LNCAP (cell line): ENCODE data around the gene CTDSPL.

Experiments used
- CTCF ChIP-seq: fragments of 450-650 bp; IDR thresholded peaks from 2 replicates; pipeline ENCODE4 v1.5.1; 2017; ENCODE audit warnings: mild to moderate bottlenecking

The CTDSPL gene

DNA sequence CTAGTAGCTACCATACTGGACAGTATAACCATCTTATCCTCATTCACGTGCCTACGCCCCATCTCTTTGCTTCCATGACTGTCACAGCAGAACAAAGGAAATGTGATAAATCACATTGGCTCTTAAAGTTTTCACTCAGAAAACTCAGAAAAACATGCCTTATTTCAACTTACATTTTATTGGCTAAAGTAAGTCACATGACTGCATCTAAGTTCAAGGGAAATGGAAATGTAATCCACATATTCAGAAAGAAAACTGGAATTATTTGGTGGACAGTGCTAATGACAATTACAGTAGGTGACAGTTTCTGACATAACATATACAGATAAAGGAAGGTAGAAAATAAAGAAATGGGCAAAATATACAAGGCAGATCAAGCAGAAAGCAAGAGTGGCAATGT, 91.5 kb downstream of the CTDSPL start:
- TF ChIP-seq CTCF, result no peak

DNA sequence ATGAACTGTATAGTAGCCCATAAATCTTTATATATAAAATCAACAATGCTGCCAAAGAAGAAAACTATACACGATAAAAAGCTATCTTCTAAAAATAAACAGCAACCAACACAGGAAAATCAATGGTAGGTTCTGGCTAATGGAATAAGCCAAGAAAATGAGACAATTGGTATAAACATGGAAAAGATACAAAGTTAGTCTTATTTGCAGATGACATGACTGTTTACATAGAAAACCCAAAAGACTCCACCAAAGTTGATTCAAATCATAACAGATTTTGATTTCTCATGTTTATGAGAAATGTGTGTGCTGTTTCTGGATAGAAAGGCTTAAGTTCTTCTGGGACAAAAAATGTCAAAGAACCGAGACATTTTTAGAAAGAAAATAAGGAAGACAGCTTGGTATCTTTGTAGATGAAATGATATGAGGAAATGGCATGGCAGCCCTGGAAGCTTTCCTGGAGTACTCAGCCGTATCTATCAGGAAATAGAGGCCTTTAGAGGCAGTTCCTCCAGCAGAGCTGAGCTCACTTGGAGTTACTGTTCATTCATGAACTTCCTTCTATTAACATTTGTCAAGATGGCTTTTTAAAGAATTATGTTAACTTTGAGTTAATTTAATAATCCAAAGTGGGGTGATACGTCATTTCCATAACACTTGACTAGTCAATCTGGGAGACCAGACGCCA, 92.2 kb downstream of the CTDSPL start:
- no peak for TF ChIP-seq CTCF

DNA sequence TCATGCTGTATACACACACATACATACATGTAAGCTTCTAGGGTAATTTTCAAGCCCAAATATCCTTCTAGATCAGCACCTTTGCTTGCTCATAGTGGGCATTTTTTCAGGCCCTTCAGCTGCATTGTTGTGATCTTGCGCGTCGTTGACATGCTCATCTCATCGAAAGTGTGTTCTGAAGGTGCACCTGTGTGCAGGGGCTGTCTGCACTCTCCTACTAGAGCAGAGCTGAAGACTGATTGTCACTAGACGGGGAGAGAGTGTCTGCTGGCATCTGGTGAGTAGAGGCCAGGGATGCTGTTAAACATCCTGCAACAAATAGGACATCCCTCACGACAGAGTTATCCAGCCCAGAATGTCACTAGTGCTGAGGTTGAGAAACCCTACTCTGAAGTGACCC, 93.2 kb downstream of the CTDSPL start:
- TF ChIP-seq CTCF, result no peak

DNA sequence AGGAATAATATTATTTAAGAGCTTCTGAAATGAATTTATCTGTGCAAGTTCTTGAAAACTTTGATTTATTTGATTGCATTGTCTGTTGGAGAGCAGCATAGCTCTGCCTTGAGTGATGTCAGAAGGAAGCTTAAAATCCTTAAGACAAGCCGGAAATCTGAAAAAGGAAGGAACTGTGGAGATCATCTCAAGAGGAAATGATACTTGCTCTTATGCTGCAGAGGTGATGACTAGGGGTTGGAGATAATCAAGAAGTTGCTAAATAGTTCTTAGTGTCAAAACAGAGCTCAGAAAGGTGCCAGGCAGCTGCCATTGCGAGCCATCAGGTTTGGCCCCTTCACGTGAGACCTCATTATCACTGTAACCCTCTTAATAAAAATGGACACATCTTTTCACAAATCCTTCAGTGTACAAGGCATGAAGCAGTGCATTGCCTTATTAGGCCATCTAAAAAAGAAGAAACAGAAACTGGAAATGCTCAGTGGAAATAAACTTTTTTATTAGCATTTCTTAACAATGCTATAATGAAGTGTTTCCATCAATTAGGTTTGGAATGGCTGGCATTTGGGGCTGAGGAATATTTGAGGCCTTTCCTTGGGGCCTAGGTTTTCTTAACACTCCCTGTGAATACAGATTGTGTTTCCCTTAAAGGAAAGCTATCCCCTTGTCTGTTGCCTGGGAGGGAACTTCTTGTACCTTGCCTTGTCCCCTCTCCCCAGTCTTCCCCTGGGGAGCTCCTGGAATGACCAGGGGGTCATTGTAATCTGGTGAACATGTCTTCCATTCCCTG, 94.4 kb downstream of the CTDSPL start:
- no peak for TF ChIP-seq CTCF

GRCh38 chr3:37956723-37957538, 95.3 kb downstream of the CTDSPL start:
- no peak for TF ChIP-seq CTCF

- no peak for TF ChIP-seq CTCF
Measured at GRCh38 chr3:37957539-37957936, 95.9 kb downstream of the CTDSPL start.

GRCh38 chr3:37961622-37962431, 100.1 kb downstream of the CTDSPL start:
- TF ChIP-seq CTCF, result no peak
